ENCODE results near the gene MED16. TPM values are rescaled to one million over a fixed set of nuclear protein-coding genes. Genes with fewer than 3 reads are reported as not detected.
A peak's percentile ranks its signal among the peaks of the same experiment; 100 is the strongest.

Gene MED16
- total RNA-seq, 1 donor from 2014 or later = 41.4 TPM

DNA sequence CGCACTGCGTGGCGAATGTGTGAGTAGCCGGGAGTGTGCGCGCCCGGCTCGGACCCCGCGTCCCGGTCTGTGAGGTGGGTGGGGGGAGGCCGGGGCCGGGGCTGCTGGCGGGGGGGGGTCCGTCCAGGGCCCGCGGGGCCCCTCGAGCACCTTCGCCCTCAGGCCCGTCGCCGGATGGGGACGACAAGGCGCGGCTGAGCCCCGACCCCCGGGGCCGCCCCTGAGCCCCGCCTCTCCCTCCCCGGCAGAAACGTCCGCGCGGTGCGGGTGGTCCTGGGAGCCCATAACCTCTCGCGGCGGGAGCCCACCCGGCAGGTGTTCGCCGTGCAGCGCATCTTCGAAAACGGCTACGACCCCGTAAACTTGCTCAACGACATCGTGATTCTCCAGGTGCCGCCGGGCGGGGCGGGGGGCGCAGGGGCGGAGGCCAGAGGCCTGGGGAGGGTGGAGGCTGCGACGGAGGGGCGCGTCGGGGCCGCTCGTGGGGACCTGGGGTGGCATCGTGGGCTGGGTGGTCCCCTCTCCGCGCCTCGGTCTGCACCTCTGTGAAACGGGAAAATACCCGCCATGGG, 39.9 kb downstream of the MED16 start:
- Histone ChIP-seq H3K9ac (ENCODE audit: low read length) (no peak overlapping the region), H3K36me3 (ENCODE audit: insufficient read depth, low read length) (no peaks in the 10 kb centered on the region), H4K20me1 (ENCODE audit: insufficient read depth, low read length) (no peaks in the 10 kb centered on the region), H3K79me2 (ENCODE audit: insufficient read depth, low read length) (no peaks in the 10 kb centered on the region), H3K4me3 (ENCODE audit: insufficient read depth, low read depth, low read length) (no peak overlapping the region), H3K4me1 (ENCODE audit: insufficient read depth, low read length) (no peaks in the 10 kb centered on the region), H3K27ac (ENCODE audit: low read depth, low read length) (no peak overlapping the region), H3K27me3 (ENCODE audit: insufficient read depth, low read length) (no peaks in the 10 kb centered on the region), H2AFZ (ENCODE audit: low read depth, low read length) (no peak overlapping the region), H3K4me2 (ENCODE audit: low read length) (no peak overlapping the region), H3K9me3 (ENCODE audit: insufficient read depth, low read depth, low read length) (no peaks in the 10 kb centered on the region)
- Mint-ChIP-seq H3K4me3 (ENCODE audit: unreplicated experiment) (no peak overlapping the region), H3K9me3 (ENCODE audit: unreplicated experiment) (no peaks in the 10 kb centered on the region), H3K27me3 (ENCODE audit: low read depth, unreplicated experiment) (peaks cover 7% of the 10 kb centered on the region), H3K36me3 (ENCODE audit: low read depth, unreplicated experiment) (no peaks in the 10 kb centered on the region), H3K27ac (ENCODE audit: unreplicated experiment) (no peak overlapping the region), H3K4me1 (ENCODE audit: low read depth, unreplicated experiment) (no peaks in the 10 kb centered on the region)
- TF ChIP-seq, protein P1, sequence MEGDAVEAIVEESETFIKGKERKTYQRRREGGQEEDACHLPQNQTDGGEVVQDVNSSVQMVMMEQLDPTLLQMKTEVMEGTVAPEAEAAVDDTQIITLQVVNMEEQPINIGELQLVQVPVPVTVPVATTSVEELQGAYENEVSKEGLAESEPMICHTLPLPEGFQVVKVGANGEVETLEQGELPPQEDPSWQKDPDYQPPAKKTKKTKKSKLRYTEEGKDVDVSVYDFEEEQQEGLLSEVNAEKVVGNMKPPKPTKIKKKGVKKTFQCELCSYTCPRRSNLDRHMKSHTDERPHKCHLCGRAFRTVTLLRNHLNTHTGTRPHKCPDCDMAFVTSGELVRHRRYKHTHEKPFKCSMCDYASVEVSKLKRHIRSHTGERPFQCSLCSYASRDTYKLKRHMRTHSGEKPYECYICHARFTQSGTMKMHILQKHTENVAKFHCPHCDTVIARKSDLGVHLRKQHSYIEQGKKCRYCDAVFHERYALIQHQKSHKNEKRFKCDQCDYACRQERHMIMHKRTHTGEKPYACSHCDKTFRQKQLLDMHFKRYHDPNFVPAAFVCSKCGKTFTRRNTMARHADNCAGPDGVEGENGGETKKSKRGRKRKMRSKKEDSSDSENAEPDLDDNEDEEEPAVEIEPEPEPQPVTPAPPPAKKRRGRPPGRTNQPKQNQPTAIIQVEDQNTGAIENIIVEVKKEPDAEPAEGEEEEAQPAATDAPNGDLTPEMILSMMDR (IDR thresholded peaks at IDR 0.05; ENCODE audit: insufficient read depth, low read depth, low read length) = no peak
- no peak for TF ChIP-seq EZH2 (IDR thresholded peaks at IDR 0.05; ENCODE audit: insufficient read depth, low read length)
- DNase-seq (ENCODE audit: low read depth) (no peak), FAIRE-seq (no peak)

DNA sequence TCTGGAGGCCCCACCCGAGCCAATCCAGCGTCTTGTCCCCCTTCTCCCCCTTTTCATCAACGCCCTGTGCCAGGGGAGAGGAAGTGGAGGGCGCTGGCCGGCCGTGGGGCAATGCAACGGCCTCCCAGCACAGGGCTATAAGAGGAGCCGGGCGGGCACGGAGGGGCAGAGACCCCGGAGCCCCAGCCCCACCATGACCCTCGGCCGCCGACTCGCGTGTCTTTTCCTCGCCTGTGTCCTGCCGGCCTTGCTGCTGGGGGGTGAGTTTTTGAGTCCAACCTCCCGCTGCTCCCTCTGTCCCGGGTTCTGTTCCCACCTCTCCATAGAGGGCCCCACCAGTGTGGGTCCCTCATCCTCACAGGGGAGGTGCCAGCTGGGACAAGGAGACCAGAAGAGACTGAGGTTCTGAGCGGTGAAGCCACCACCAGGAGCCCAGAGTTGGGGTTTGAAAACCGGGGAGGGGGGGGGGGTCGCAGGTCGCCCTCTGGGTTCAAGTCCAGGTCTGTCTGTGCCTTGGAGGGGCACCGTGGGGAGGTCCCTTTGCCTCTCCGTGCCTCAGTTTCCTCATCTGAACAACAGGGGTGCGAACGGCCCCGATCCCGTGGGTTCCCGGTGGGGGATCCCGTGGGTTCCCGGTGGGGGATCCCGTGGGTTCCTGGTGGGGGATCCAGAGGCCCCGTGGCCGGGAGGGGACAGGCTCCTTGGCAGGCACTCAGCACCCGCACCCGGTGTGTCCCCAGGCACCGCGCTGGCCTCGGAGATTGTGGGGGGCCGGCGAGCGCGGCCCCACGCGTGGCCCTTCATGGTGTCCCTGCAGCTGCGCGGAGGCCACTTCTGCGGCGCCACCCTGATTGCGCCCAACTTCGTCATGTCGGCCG, 40.6 kb downstream of the MED16 start, which contains the start of gene ELANE:
ELANE (plus strand) TSS at position 168 of the 878 bp plus-strand sequence; CDS start at position 194, 26 bp downstream.
- TF ChIP-seq EZH2 (IDR thresholded peaks at IDR 0.05; ENCODE audit: insufficient read depth, low read length) = peak; percentile 56
- TF ChIP-seq, protein P1 (IDR thresholded peaks at IDR 0.05; ENCODE audit: insufficient read depth, low read depth, low read length) = no peak
- Histone ChIP-seq H2AFZ (ENCODE audit: low read depth, low read length) (no peak within 1 kb of the TSS), H3K4me1 (ENCODE audit: insufficient read depth, low read length) (no peaks in the 10 kb centered on the region), H3K9ac (ENCODE audit: low read length) (no peak within 1 kb of the TSS), H3K4me3 (ENCODE audit: insufficient read depth, low read depth, low read length) (no peak within 1 kb of the TSS), H3K27me3 (ENCODE audit: insufficient read depth, low read length) (peaks cover 3% of the 10 kb centered on the region), H3K27ac (ENCODE audit: low read depth, low read length) (no peak within 1 kb of the TSS), H3K9me3 (ENCODE audit: insufficient read depth, low read depth, low read length) (no peaks in the 10 kb centered on the region), H4K20me1 (ENCODE audit: insufficient read depth, low read length) (no peaks in the 10 kb centered on the region), H3K36me3 (ENCODE audit: insufficient read depth, low read length) (no peaks in the 10 kb centered on the region), H3K4me2 (ENCODE audit: low read length) (no peak within 1 kb of the TSS), H3K79me2 (ENCODE audit: insufficient read depth, low read length) (no peaks in the 10 kb centered on the region)
- no peaks in the 10 kb centered on the region for H3K36me3 Mint-ChIP-seq (ENCODE audit: low read depth, unreplicated experiment)
- no peaks in the 10 kb centered on the region for H3K4me1 Mint-ChIP-seq (ENCODE audit: low read depth, unreplicated experiment)
- DNase-seq (ENCODE audit: low read depth) = no peak
- no peaks in the 10 kb centered on the region for H3K9me3 Mint-ChIP-seq (ENCODE audit: unreplicated experiment)
- peaks cover 4% of the 10 kb centered on the region for H3K27me3 Mint-ChIP-seq (ENCODE audit: low read depth, unreplicated experiment)
- H3K27ac Mint-ChIP-seq (ENCODE audit: unreplicated experiment) = no peak within 1 kb of the TSS
- H3K4me3 Mint-ChIP-seq (ENCODE audit: unreplicated experiment) = no peak within 1 kb of the TSS
- no peak for FAIRE-seq

Measured in astrocyte (in vitro differentiated cells and primary cell).